Stimulated activated CD4-positive, alpha-beta T cell treated with anti-CD3 and anti-CD28 coated beads, Interleukin-15, amount 100 ng/mL, for 24 hours (primary cell): ENCODE results near the gene ATP10D.
"Not testable (repeated sequence)": the region's sequence is repeated elsewhere in the genome, so short reads cannot be mapped to it uniquely, and the experiment has no call there.

ENCODE experiments used
- DNase-seq: peaks from one replicate; pipeline ENCODE4 v3.0.0-alpha.2; 2020

The ATP10D gene

GRCh38 chr4:47538111-47538824 is 53.2 kb downstream of the ATP10D start:
- DNase-seq, result no peak

- no peak for DNase-seq
Observed at GRCh38 chr4:47538825-47539154, 53.7 kb downstream of the ATP10D start.

GRCh38 chr4:47542640-47543039 is 57.6 kb downstream of the ATP10D start:
- DNase-seq, result not testable (repeated sequence)

- DNase-seq, result no peak
Observed at GRCh38 chr4:47543331-47543730, 58.3 kb downstream of the ATP10D start.

- DNase-seq, result not testable (repeated sequence)
Observed at GRCh38 chr4:47550357-47550756, 65.3 kb downstream of the ATP10D start.

- no peak for DNase-seq
Observed at GRCh38 chr4:47550899-47551548, 65.9 kb downstream of the ATP10D start.

- no peak for DNase-seq
Observed at GRCh38 chr4:47551682-47552081, 66.6 kb downstream of the ATP10D start.

- no peak for DNase-seq
Observed at GRCh38 chr4:47553329-47554125, 68.5 kb downstream of the ATP10D start.

- not testable (repeated sequence) for DNase-seq
Observed at GRCh38 chr4:47555920-47556319, 70.8 kb downstream of the ATP10D start.

- DNase-seq, result no peak
Observed at GRCh38 chr4:47557255-47557654, 72.2 kb downstream of the ATP10D start.

- no peak for DNase-seq
Observed at GRCh38 chr4:47560682-47561081, 75.6 kb downstream of the ATP10D start.

GRCh38 chr4:47561331-47561730 is 76.3 kb downstream of the ATP10D start:
- no peak for DNase-seq

GRCh38 chr4:47562297-47562696 is 77.2 kb downstream of the ATP10D start:
- DNase-seq, result no peak

GRCh38 chr4:47566566-47566965 is 81.5 kb downstream of the ATP10D start:
- no peak for DNase-seq

- no peak for DNase-seq
Observed at GRCh38 chr4:47566969-47567368, 81.9 kb downstream of the ATP10D start.

- no peak for DNase-seq
Observed at GRCh38 chr4:47567511-47567910, 82.4 kb downstream of the ATP10D start.

- no peak for DNase-seq
Observed at GRCh38 chr4:47570816-47571215, 85.7 kb downstream of the ATP10D start.

- no peak for DNase-seq
Observed at GRCh38 chr4:47572981-47573380, 87.9 kb downstream of the ATP10D start.

- no peak for DNase-seq
Observed at GRCh38 chr4:47577779-47578553, 92.9 kb downstream of the ATP10D start.

- DNase-seq, result no peak
Observed at GRCh38 chr4:47579235-47579634, 94.2 kb downstream of the ATP10D start.

- DNase-seq, result no peak
Observed at GRCh38 chr4:47590325-47590724, 105.2 kb downstream of the ATP10D start.

- DNase-seq, result no peak
Observed at GRCh38 chr4:47597696-47598095, 112.6 kb downstream of the ATP10D start.

- DNase-seq, result no peak
Observed at GRCh38 chr4:47598320-47598719, 113.2 kb downstream of the ATP10D start.
